A172 (cell line): ENCODE measurements around the gene TLR8. TPM values are rescaled to one million over a fixed set of nuclear protein-coding genes. Genes with fewer than 3 reads are reported as not detected.
"Not testable (repeated sequence)": the region's sequence is repeated elsewhere in the genome, so short reads cannot be mapped to it uniquely, and the experiment has no call there.

Experiments used
- DNase-seq: peaks from one replicate; pipeline ENCODE4 v3.0.0-alpha.2; 2015; ENCODE audit warnings: low spot score
- total RNA-seq: library from RNA; depleted of rRNA; stranded (reverse); fragments of >200 nt; shearing (Covaris generic); gene quantifications from 2 replicates; pipeline ENCODE4 v1.2.3, GENCODE V29; 2014

TLR8 gene
- total RNA-seq, 1 experiment from 2014 or later: not detected

DNA sequence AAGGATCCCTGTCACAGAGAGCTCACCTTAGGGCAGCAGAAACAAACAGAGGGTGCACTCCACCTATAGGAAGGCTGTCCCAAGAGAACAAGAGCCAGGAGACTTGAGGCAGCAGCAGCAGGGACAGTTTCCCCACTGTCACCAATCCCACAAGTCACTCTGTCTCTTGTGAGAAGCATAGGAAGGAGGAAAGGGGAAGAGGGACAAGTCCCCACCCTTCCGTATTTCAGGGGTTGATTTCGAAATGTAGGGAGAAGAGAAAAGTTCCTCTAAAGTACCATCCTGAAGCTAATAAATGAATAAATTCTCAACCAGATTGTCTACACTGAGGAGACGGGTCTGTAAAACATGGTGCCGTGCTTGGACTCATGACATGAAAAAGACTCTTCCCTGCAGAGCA, 9.5 kb upstream of the TLR8 start:
- no peak for DNase-seq

DNA sequence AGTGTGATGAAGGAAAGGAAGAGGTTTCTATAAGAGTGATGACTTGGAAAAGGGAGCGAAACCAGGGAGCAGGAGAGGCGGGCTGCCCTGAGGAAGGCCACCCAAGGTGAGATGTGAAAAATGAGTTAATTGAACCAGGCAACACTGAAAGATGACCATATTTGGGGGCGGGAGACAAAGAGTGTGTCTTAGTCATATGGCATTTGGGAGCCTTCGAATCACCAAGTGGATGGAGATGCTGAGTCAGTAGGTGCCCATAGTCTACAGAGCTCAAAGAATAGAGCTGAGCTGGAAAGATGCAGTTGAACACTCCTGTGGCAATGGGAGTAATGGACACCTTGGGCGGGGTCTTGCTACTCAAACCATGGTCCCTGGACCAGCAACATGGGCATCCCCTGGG, 8.3 kb upstream of the TLR8 start:
- DNase-seq: peak; percentile 5

DNA sequence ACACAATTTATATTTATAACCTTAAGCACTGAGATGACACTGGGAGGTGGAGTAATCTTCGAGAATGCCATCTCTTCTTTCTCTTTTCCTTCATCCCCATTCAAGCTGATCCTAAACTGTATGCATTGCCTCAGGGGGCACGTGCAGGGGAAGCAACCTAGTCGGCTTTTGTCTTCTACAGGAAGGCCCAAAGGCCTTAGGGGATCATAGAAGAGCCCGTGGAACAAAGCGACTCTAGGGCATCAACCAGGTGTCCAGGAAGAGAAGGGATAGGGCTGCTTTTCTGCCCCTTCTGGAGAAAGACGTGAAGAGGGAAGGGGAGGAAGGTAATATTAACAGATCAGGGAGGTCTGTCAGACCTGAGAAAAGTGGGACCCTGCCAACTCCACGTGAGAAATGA, 6.9 kb upstream of the TLR8 start:
- no peak for DNase-seq

DNA sequence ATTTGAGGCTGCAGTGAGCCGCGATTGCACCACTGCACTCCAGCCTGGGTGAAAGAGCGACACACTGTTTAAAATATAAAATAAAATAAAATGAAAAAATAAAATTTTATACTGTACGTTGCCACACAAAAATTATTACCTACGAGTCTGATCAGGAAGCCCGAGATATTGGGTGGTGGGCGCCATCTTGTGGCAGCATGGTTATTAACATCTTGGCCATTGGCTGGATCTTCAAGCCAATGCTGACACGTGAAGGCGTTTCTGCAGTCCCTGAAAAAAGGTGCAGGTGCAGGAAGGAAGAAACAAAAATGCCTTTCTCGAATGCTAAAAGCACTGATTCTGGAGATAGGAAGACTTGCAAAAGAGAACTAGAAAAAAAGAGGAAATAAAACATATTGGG, 4.9 kb upstream of the TLR8 start:
- peak; percentile 63 for DNase-seq

DNA sequence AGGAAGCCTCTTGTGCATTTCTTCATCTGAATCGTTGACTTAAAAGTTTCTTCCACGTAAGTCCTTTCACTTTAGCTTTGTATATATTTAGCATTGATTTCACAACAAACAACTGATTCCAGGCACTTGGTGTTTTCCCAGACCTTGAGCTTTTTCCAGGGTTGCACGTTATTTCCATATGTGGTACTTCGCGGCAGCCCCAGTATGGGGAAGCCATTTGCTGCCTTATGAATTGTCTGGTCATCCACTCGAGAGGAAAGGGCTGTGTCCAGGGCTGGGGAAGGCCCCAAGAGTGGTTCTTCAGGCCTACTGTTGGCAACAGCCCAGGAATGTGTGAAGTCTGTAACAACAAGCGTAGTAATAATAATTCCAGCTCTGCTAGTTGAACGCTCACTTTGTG, 2.8 kb upstream of the TLR8 start:
- no peak for DNase-seq

DNA sequence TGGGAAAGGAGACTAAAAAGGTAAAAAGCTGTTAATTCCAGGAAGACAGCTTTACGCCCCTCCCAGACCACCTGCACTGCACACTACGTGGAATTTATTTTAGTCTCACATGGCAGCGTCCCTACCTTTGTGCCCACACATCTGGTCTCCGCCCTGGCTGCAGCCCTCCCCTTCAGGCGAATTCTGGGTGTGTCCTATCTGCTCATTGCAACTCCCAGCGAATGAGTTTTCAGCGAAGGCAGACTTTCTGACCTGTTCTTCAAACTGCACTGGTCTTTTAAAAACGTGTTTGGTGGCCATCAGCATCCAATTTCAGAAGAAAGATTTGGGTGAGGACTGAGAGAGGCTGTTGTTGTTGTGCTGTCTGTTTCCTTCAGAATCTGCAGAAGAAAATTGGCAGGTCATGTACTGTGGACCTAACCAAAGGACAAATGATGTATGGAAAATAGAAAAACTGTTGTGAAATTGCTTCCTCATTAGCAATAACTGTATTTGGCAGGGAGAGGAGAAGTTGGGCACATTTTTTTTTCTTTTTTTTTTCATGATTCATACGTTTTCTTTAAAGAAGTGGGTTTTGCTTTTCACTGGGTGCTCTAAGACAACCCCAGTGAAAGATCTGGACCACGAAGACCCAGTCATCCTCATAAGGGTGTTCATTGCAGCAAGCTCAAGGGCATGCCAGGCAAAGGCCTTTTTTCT, 4.2 kb downstream of the TLR8 start:
- no peak for DNase-seq

DNA sequence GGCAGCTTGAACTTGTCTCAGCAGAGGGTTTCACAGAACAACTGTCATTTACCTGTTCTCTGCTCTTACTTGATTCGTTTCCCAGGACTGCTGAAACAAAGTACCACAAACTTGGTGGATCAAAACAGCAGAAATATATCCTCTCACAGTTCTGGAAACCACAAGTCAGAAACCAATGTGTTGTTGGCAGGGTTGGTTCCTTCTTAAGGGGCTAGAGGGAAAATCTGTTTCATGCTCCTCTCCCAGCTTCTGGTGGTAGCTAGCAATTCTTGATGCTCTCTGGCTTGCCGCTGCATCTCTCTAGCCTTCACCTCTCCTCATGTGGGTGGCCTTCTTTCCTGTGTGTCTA, 4.7 kb downstream of the TLR8 start:
- no peak for DNase-seq

DNA sequence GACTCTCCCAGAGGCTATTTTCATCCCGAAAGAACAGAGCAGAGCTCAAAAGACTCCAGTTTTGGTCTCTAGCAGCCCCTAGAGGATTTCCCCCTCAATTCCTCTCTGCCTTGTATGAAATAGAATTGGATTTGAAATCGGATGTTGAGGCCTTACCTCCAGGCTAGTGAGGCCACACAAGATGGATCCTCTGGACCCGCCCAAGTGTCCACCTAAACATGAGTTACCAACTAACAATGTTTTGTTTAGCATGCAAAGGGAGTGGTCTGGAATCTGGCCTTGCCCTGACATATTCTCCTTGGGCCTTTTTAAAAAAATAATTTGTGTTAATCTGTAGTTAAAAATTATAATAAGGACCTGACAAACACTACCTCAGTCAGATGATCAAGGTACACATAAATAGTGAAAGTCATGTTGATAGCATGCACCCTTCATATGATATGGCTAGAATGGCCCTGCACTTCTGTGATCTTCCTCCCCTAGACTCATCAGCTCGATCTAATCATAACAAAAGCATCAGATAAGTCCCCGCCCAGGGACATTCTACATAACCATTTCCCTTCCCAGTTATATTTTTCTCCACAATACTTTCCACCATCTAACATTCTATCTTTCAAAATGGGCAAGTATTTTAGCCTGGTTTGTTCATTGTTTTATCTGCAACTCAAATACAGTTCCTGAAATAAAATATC, 6.5 kb downstream of the TLR8 start:
- DNase-seq: no peak

DNA sequence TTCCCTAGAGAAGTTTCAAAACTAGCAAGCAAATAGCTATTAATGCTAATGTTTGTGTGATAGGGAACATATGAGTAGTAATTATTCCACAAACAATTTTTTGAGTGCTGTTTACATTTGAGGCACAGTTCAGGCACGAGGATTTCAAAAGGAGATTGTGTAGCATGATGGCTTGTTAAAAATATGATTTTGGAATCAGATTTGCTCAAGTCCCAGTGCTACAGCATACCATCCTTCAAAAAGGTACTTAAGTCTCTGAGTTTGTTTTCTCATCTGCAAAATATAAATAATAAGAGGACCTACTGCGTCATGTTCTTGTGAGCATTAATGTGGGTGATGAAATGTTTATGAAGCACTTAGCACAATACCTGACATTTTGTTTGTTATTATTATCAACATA, 11.3 kb downstream of the TLR8 start:
- DNase-seq: no peak

DNA sequence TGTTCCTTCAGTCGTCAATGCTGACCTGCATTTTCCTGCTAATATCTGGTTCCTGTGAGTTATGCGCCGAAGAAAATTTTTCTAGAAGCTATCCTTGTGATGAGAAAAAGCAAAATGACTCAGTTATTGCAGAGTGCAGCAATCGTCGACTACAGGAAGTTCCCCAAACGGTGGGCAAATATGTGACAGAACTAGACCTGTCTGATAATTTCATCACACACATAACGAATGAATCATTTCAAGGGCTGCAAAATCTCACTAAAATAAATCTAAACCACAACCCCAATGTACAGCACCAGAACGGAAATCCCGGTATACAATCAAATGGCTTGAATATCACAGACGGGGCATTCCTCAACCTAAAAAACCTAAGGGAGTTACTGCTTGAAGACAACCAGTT, 12.6 kb downstream of the TLR8 start:
- DNase-seq: no peak

DNA sequence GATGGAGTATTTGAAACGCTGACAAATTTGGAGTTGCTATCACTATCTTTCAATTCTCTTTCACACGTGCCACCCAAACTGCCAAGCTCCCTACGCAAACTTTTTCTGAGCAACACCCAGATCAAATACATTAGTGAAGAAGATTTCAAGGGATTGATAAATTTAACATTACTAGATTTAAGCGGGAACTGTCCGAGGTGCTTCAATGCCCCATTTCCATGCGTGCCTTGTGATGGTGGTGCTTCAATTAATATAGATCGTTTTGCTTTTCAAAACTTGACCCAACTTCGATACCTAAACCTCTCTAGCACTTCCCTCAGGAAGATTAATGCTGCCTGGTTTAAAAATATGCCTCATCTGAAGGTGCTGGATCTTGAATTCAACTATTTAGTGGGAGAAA, 13.2 kb downstream of the TLR8 start:
- no peak for DNase-seq

DNA sequence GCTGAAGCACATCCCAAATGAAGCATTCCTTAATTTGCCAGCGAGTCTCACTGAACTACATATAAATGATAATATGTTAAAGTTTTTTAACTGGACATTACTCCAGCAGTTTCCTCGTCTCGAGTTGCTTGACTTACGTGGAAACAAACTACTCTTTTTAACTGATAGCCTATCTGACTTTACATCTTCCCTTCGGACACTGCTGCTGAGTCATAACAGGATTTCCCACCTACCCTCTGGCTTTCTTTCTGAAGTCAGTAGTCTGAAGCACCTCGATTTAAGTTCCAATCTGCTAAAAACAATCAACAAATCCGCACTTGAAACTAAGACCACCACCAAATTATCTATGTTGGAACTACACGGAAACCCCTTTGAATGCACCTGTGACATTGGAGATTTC, 14.6 kb downstream of the TLR8 start:
- DNase-seq: no peak

DNA sequence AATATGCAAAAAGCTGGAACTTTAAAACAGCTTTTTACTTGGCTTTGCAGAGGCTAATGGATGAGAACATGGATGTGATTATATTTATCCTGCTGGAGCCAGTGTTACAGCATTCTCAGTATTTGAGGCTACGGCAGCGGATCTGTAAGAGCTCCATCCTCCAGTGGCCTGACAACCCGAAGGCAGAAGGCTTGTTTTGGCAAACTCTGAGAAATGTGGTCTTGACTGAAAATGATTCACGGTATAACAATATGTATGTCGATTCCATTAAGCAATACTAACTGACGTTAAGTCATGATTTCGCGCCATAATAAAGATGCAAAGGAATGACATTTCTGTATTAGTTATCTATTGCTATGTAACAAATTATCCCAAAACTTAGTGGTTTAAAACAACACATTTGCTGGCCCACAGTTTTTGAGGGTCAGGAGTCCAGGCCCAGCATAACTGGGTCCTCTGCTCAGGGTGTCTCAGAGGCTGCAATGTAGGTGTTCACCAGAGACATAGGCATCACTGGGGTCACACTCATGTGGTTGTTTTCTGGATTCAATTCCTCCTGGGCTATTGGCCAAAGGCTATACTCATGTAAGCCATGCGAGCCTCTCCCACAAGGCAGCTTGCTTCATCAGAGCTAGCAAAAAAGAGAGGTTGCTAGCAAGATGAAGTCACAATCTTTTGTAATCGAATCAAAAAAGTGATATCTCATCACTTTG, 15.6 kb downstream of the TLR8 start:
- no peak for DNase-seq

DNA sequence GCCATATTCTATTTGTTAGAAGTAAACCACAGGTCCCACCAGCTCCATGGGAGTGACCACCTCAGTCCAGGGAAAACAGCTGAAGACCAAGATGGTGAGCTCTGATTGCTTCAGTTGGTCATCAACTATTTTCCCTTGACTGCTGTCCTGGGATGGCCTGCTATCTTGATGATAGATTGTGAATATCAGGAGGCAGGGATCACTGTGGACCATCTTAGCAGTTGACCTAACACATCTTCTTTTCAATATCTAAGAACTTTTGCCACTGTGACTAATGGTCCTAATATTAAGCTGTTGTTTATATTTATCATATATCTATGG, 16.1 kb downstream of the TLR8 start:
- no peak for DNase-seq

DNA sequence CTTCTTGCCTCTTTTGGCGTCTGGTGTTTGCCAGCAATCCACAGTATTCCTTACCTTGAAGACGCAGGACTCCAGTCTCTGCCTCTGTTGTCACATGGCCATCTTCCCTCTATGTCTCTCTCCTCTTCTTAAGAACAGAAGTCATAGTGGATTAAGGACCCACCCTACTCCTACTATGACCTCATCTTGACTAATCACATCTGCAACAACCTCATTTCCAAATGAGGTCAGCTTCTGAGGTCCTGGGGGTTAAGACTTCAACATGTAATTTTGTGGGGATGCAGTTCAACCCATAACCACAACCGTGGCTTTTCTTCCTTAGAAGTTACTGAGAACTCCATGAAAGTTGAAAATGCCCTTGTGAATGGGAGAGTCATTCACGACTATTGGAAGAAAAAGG, 23.3 kb downstream of the TLR8 start:
- DNase-seq: peak; percentile 38

DNA sequence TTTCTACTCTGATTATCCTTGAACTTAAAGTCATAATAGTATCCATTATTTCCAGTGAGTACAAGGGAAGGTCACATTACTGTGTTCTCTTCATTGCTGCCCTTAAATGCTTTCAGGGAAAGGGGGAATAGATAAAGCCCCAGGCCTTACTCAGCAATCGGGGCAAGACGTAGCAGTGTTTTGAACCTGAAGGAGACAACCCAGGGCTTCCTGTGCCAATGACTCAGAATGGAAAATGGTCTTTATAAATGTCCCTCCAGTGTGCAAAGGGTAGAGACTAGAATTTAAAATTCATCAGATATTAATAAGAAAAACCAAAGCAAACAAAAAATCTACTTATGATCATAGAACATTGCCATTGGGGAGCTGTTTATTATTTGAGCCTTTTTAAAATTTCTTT, 23.7 kb downstream of the TLR8 start:
- no peak for DNase-seq

DNA sequence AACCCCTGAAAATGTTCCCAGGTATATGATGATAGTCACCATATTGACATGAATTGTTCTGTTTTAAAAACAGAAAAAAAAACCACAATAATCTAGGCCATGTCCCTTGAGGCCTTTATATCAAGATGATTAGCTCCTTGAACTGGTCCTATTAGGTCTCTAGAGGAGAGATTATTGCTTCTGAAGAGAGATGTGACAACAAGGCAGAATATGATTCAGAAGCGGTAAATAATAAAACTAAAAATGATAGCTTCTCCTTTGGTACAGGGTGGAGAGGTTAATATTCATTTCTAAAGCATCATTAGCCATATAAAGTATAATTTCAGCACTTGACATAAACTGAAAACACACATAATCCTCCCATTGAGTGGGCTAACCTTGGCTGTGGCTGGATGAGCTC, 25.8 kb downstream of the TLR8 start:
- DNase-seq: no peak

DNA sequence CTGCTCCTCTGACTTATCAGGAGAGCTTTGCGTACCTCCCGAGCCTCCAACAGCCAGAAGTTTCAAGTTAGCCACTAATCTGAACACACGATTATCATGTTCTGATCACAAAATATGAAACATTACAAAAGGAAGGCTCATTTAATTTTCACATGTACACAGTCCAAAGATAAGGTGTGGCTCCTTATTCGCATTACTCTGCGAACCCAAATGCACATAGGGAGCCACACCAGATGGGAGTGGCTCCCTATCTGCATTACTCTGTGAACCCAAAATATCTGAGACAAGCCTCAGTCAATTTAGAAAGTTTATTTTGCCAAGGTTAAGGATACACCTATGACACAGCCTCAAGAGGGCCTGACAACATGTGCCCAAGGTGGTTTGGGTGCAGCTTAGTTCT, 28.4 kb downstream of the TLR8 start:
- no peak for DNase-seq

DNA sequence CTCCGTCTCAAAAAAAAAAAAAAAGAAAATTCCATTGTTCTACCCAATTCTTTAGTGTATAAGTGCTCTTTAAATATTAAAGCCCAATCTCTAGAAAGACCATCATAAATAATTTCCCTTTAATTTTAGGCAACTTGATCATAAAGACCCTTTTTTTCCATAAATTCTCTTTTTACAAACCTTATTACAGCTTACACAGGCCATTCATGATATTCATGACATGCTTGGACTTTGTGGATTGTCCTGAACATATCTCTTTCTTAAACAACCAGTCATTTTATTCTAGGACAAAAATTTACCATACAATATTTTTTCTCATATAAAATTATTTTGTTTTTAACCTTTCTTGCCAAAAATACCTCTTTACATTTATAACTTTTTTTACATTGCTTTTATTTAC, 30.5 kb downstream of the TLR8 start:
- DNase-seq: no peak

DNA sequence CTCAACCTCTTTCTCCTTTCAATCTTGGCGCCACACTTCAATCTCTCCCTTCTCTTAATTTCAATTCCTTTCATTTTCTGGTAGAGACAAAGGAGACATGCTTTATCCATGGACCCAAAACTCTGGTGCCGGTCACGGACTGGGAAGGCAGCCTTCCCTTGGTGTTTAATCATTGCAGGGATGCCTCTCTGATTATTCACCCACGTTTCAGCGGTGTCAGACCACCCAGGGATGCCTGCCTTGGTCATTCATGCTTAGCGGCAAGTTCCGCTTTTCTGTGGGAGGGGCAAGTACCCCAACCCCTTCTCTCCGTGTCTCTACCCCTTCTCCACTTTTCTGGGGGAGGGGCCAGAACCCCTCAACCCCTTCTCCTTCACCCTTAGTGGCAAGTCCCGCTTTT, 34.1 kb downstream of the TLR8 start:
- not testable (repeated sequence) for DNase-seq

DNA sequence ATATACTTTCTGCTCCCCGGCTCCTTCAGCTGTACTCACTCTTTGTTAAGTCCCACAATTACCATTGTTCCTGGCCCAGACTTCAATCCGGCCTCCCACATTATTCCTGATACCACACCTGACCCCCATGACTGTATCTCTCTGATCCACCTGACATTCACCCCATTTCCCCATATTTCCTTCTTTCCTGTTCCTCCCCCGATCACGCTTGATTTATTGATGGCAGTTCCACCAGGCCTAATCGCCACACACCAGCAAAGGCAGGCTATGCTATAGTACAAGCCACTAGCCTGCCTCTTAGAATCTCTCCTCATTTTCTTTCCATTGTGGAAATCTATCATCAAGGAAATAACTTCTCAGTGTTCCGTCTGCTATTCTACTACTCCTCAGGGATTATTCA, 37.2 kb downstream of the TLR8 start:
- DNase-seq: not testable (repeated sequence)

DNA sequence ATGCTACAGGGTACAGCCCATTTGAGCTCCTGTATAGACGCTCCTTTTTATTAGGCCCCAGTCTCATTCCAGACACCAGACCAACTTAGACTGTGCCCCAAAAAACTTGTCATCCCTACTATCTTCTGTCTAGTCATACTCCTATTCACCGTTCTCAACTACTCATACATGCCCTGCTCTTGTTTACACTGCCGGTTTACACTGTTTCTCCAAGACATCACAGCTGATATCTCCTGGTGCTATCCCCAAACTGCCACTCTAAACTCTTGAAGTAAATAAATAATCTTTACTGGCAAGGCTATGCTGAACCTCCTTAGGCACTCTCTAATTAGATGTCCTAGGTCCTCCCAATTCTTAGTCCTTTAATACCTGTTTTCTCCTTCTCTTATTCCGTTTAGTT, 38.0 kb downstream of the TLR8 start:
- DNase-seq: not testable (repeated sequence)

DNA sequence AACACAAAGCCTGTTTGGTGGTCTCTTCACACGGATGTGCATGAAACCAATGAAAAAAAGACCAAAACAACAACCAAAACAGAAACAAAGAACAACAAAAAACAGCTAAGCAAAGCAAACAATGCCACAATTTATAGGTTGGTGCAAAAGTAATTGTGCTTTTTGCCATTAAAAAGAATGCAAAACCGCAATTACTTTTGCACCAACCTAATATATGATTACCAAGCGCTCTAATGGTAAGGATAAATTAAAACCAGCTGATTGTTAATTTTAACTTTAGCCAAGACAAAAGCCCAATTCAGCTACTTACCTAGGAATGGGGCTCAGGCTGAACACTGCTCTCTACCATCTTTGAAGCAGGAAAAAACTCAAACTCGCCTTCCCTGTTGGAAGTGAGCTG, 39.1 kb downstream of the TLR8 start:
- no peak for DNase-seq

DNA sequence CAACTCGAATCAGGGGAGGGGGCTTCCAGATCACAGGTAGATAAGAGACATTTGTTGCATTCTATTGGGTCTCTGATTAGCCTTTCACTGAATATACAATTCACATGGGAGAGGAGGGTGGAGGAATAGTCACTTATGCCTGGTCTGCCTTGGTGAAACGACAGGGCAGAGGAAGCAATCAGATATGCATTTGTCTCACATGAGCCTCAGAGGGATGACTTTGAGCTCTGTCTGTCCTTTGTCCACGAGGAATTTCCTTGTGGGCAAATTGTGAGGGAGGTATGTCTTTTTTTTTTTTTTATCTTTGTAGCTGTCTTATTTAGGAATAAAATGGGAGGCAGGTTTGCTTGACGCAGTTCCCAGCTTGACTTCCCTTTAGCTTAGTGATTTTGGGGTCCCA, 40.0 kb downstream of the TLR8 start:
- no peak for DNase-seq
